Measurements from ENCODE around the gene KIF3A. TPM values are rescaled to one million over a fixed set of nuclear protein-coding genes. Genes with fewer than 3 reads are reported as not detected.
A peak's percentile ranks its signal among the peaks of the same experiment; 100 is the strongest.

The KIF3A gene
- total and polyA plus RNA-seq, 4 donors, result 3.1 to 16.5 (median 9.2) TPM

GRCh38 chr5:132657676-132658380 is 79.5 kb downstream of the KIF3A start, which contains the start of gene IL13:
Gene IL13 (plus strand): TSS chr5:132658173. CDS start chr5:132658187, 14 bp downstream.
- no peak within 1 kb of the TSS for H3K4me3 ChIP-seq
- no peak within 1 kb of the TSS for H3K9ac ChIP-seq (ENCODE audit: insufficient read depth in 1 of 2, low read length in 2 of 2)
- DNase-seq, result no peak
- H3K27ac ChIP-seq (ENCODE audit: low read depth in 1 of 2, low read length in 1 of 2), result no peak within 1 kb of the TSS
- TF ChIP-seq CTCF (IDR thresholded peaks at IDR 0.05; ENCODE audit: control extremely low read depth, extremely low read depth), result no peak
- no peaks in the 10 kb centered on the region for H3K9me3 ChIP-seq (ENCODE audit: control insufficient read depth in 4 of 4, insufficient read depth in 3 of 4, low read length in 3 of 4)
- peaks cover 0 to 11% (median 0%) of the 10 kb centered on the region in 5 donors for H3K4me1 ChIP-seq (ENCODE audit: control insufficient read depth in 5 of 5, insufficient read depth in 5 of 5, low read length in 5 of 5)
- ATAC-seq (ENCODE audit: insufficient read depth, low FRiP score), result no peak
- WGBS, 2 donors, result 96% methylated on average over 12 of the region's 12 CpGs
- H3K27me3 ChIP-seq (ENCODE audit: control insufficient read depth in 3 of 3, insufficient read depth in 3 of 3, low read length in 2 of 3), result peaks cover 0 to 30% (median 27%) of the 10 kb centered on the region in 3 donors
- H3K36me3 ChIP-seq (ENCODE audit: control insufficient read depth in 4 of 4, insufficient read depth in 4 of 4, low read length in 4 of 4), result no peaks in the 10 kb centered on the region

GRCh38 chr5:132656774-132657355 is 80.5 kb downstream of the KIF3A start:
- ATAC-seq (ENCODE audit: insufficient read depth, low FRiP score), result no peak
- Histone ChIP-seq H3K4me1 (ENCODE audit: control insufficient read depth in 5 of 5, insufficient read depth in 5 of 5, low read length in 5 of 5) (peaks cover 0 to 11% (median 0%) of the 10 kb centered on the region in 5 donors), H3K9me3 (ENCODE audit: control insufficient read depth in 4 of 4, insufficient read depth in 3 of 4, low read length in 3 of 4) (no peaks in the 10 kb centered on the region), H3K9ac (ENCODE audit: insufficient read depth in 1 of 2, low read length in 2 of 2) (no peak overlapping the region), H3K4me3 (no peak overlapping the region), H3K27ac (ENCODE audit: low read depth in 1 of 2, low read length in 1 of 2) (no peak overlapping the region), H3K36me3 (ENCODE audit: control insufficient read depth in 4 of 4, insufficient read depth in 4 of 4, low read length in 4 of 4) (no peaks in the 10 kb centered on the region), H3K27me3 (ENCODE audit: control insufficient read depth in 3 of 3, insufficient read depth in 3 of 3, low read length in 2 of 3) (peaks cover 0 to 32% (median 30%) of the 10 kb centered on the region in 3 donors)
- no peak for TF ChIP-seq CTCF (IDR thresholded peaks at IDR 0.05; ENCODE audit: control extremely low read depth, extremely low read depth)
- DNase-seq, result no peak
- WGBS, 2 donors, result 36 to 55% methylated on average over 12 of the region's 12 CpGs

GRCh38 chr5:132655821-132656773 is 81.2 kb downstream of the KIF3A start:
- Histone ChIP-seq H3K4me3 (peak overlapping the region; percentile 17), H3K36me3 (ENCODE audit: control insufficient read depth in 4 of 4, insufficient read depth in 4 of 4, low read length in 4 of 4) (no peaks in the 10 kb centered on the region), H3K27ac (ENCODE audit: low read depth in 1 of 2, low read length in 1 of 2) (no peak overlapping the region), H3K9me3 (ENCODE audit: control insufficient read depth in 4 of 4, insufficient read depth in 3 of 4, low read length in 3 of 4) (no peaks in the 10 kb centered on the region), H3K27me3 (ENCODE audit: control insufficient read depth in 3 of 3, insufficient read depth in 3 of 3, low read length in 2 of 3) (peaks cover 0 to 32% (median 30%) of the 10 kb centered on the region in 3 donors), H3K9ac (ENCODE audit: insufficient read depth in 1 of 2, low read length in 2 of 2) (no peak overlapping the region), H3K4me1 (ENCODE audit: control insufficient read depth in 5 of 5, insufficient read depth in 5 of 5, low read length in 5 of 5) (peaks cover 0 to 11% (median 0%) of the 10 kb centered on the region in 5 donors)
- no peak for TF ChIP-seq CTCF (IDR thresholded peaks at IDR 0.05; ENCODE audit: control extremely low read depth, extremely low read depth)
- ATAC-seq (ENCODE audit: insufficient read depth, low FRiP score) (no peak), DNase-seq (peak; percentile 44 to 52 (median 45))
- WGBS, 2 donors, result 5 to 7% methylated on average over 88 to 92 of the region's 92 CpGs

Measured in lung (tissue), 12 donors.